ENCODE data around the gene CELA2A. TPM values are rescaled to one million over a fixed set of nuclear protein-coding genes. Genes with fewer than 3 reads are reported as not detected.
"Not testable (repeated sequence)": the region's sequence is repeated elsewhere in the genome, so short reads cannot be mapped to it uniquely, and the experiment has no call there.

The CELA2A gene
- polyA plus RNA-seq, 2 donors: not detected

- Histone ChIP-seq H3K4me1 (ENCODE audit: control insufficient read depth in 2 of 2, insufficient read depth in 2 of 2, low read length in 1 of 2) (peaks cover 5 to 20% of the 10 kb centered on the region in 2 donors), H3K9me3 (ENCODE audit: control insufficient read depth in 2 of 2, insufficient read depth in 1 of 2, low read depth in 1 of 2, low read length in 1 of 2) (no peaks in the 10 kb centered on the region), H3K36me3 (ENCODE audit: control insufficient read depth in 2 of 2, insufficient read depth in 2 of 2, low read length in 1 of 2) (peaks cover 0 to 15% of the 10 kb centered on the region in 2 donors), H3K27me3 (ENCODE audit: control insufficient read depth in 1 of 2, insufficient read depth in 2 of 2, low read length in 2 of 2) (no peaks in the 10 kb centered on the region), H3K4me3 (ENCODE audit: low read depth in 1 of 2, low read length in 2 of 2) (no peak overlapping the region), H3K27ac (ENCODE audit: low read depth in 2 of 2, low read length in 1 of 2) (peak overlapping the region in 1 of 2 donors; percentile 47)
- 57 to 68% methylated on average over 13 of the region's 13 CpGs for WGBS, 2 donors
Measured at GRCh38 chr1:15424146-15424667, 32.3 kb upstream of the CELA2A start.

GRCh38 chr1:15424981-15425380 is 31.6 kb upstream of the CELA2A start:
- peak overlapping the region in 1 of 2 donors; percentile 47 for H3K27ac ChIP-seq (ENCODE audit: low read depth in 2 of 2, low read length in 1 of 2)
- peaks cover 0 to 15% of the 10 kb centered on the region in 2 donors for H3K36me3 ChIP-seq (ENCODE audit: control insufficient read depth in 2 of 2, insufficient read depth in 2 of 2, low read length in 1 of 2)
- WGBS, 2 donors: 57 to 79% methylated on average over 5 of the region's 5 CpGs
- peaks cover 3 to 15% of the 10 kb centered on the region in 2 donors for H3K4me1 ChIP-seq (ENCODE audit: control insufficient read depth in 2 of 2, insufficient read depth in 2 of 2, low read length in 1 of 2)
- no peaks in the 10 kb centered on the region for H3K9me3 ChIP-seq (ENCODE audit: control insufficient read depth in 2 of 2, insufficient read depth in 1 of 2, low read depth in 1 of 2, low read length in 1 of 2)
- no peaks in the 10 kb centered on the region for H3K27me3 ChIP-seq (ENCODE audit: control insufficient read depth in 1 of 2, insufficient read depth in 2 of 2, low read length in 2 of 2)
- H3K4me3 ChIP-seq (ENCODE audit: low read depth in 1 of 2, low read length in 2 of 2): no peak overlapping the region

GRCh38 chr1:15425521-15425920 is 31.0 kb upstream of the CELA2A start:
- no peaks in the 10 kb centered on the region for H3K9me3 ChIP-seq (ENCODE audit: control insufficient read depth in 2 of 2, insufficient read depth in 1 of 2, low read depth in 1 of 2, low read length in 1 of 2)
- H3K27ac ChIP-seq (ENCODE audit: low read depth in 2 of 2, low read length in 1 of 2): no peak overlapping the region
- H3K4me1 ChIP-seq (ENCODE audit: control insufficient read depth in 2 of 2, insufficient read depth in 2 of 2, low read length in 1 of 2): peaks cover 3 to 15% of the 10 kb centered on the region in 2 donors
- 88 to 89% methylated on average over 10 of the region's 10 CpGs for WGBS, 2 donors
- no peak overlapping the region for H3K4me3 ChIP-seq (ENCODE audit: low read depth in 1 of 2, low read length in 2 of 2)
- peaks cover 0 to 15% of the 10 kb centered on the region in 2 donors for H3K36me3 ChIP-seq (ENCODE audit: control insufficient read depth in 2 of 2, insufficient read depth in 2 of 2, low read length in 1 of 2)
- H3K27me3 ChIP-seq (ENCODE audit: control insufficient read depth in 1 of 2, insufficient read depth in 2 of 2, low read length in 2 of 2): no peaks in the 10 kb centered on the region

- Histone ChIP-seq H3K4me3 (ENCODE audit: low read depth in 1 of 2, low read length in 2 of 2) (no peak overlapping the region), H3K36me3 (ENCODE audit: control insufficient read depth in 2 of 2, insufficient read depth in 2 of 2, low read length in 1 of 2) (peaks cover 0 to 14% of the 10 kb centered on the region in 2 donors), H3K9me3 (ENCODE audit: control insufficient read depth in 2 of 2, insufficient read depth in 1 of 2, low read depth in 1 of 2, low read length in 1 of 2) (no peaks in the 10 kb centered on the region), H3K27ac (ENCODE audit: low read depth in 2 of 2, low read length in 1 of 2) (no peak overlapping the region), H3K27me3 (ENCODE audit: control insufficient read depth in 1 of 2, insufficient read depth in 2 of 2, low read length in 2 of 2) (no peaks in the 10 kb centered on the region), H3K4me1 (ENCODE audit: control insufficient read depth in 2 of 2, insufficient read depth in 2 of 2, low read length in 1 of 2) (peaks cover 3 to 15% of the 10 kb centered on the region in 2 donors)
- 57% methylated on average over 6 of the region's 6 CpGs for WGBS, 2 donors
Measured at GRCh38 chr1:15425958-15426357, 30.6 kb upstream of the CELA2A start.

GRCh38 chr1:15426492-15427279 is 29.8 kb upstream of the CELA2A start:
- Histone ChIP-seq H3K9me3 (ENCODE audit: control insufficient read depth in 2 of 2, insufficient read depth in 1 of 2, low read depth in 1 of 2, low read length in 1 of 2) (no peaks in the 10 kb centered on the region), H3K4me3 (ENCODE audit: low read depth in 1 of 2, low read length in 2 of 2) (no peak overlapping the region), H3K4me1 (ENCODE audit: control insufficient read depth in 2 of 2, insufficient read depth in 2 of 2, low read length in 1 of 2) (peaks cover 3 to 15% of the 10 kb centered on the region in 2 donors), H3K27ac (ENCODE audit: low read depth in 2 of 2, low read length in 1 of 2) (peak overlapping the region in 1 of 2 donors; percentile 53), H3K36me3 (ENCODE audit: control insufficient read depth in 2 of 2, insufficient read depth in 2 of 2, low read length in 1 of 2) (peaks cover 0 to 12% of the 10 kb centered on the region in 2 donors), H3K27me3 (ENCODE audit: control insufficient read depth in 1 of 2, insufficient read depth in 2 of 2, low read length in 2 of 2) (no peaks in the 10 kb centered on the region)
- WGBS, 2 donors: 55 to 59% methylated on average over 27 to 30 of the region's 30 CpGs

- Histone ChIP-seq H3K27me3 (ENCODE audit: control insufficient read depth in 1 of 2, insufficient read depth in 2 of 2, low read length in 2 of 2) (no peaks in the 10 kb centered on the region), H3K36me3 (ENCODE audit: control insufficient read depth in 2 of 2, insufficient read depth in 2 of 2, low read length in 1 of 2) (peaks cover 0 to 12% of the 10 kb centered on the region in 2 donors), H3K4me3 (ENCODE audit: low read depth in 1 of 2, low read length in 2 of 2) (no peak overlapping the region), H3K9me3 (ENCODE audit: control insufficient read depth in 2 of 2, insufficient read depth in 1 of 2, low read depth in 1 of 2, low read length in 1 of 2) (no peaks in the 10 kb centered on the region), H3K27ac (ENCODE audit: low read depth in 2 of 2, low read length in 1 of 2) (peak overlapping the region in 1 of 2 donors; percentile 53), H3K4me1 (ENCODE audit: control insufficient read depth in 2 of 2, insufficient read depth in 2 of 2, low read length in 1 of 2) (peaks cover 3 to 15% of the 10 kb centered on the region in 2 donors)
- WGBS, 2 donors: 63 to 65% methylated on average over 6 of the region's 6 CpGs
Measured at GRCh38 chr1:15427280-15427666, 29.3 kb upstream of the CELA2A start.

GRCh38 chr1:15428252-15428651 is 28.3 kb upstream of the CELA2A start:
- H3K27ac ChIP-seq (ENCODE audit: low read depth in 2 of 2, low read length in 1 of 2); H3K4me3 ChIP-seq (ENCODE audit: low read depth in 1 of 2, low read length in 2 of 2); H3K9me3 ChIP-seq (ENCODE audit: control insufficient read depth in 2 of 2, insufficient read depth in 1 of 2, low read depth in 1 of 2, low read length in 1 of 2); H3K27me3 ChIP-seq (ENCODE audit: control insufficient read depth in 1 of 2, insufficient read depth in 2 of 2, low read length in 2 of 2): not testable (repeated sequence)
- WGBS, 2 donors: 89 to 93% methylated on average over 11 of the region's 11 CpGs
- Histone ChIP-seq H3K4me1 (ENCODE audit: control insufficient read depth in 2 of 2, insufficient read depth in 2 of 2, low read length in 1 of 2) (peaks cover 3 to 12% of the 10 kb centered on the region in 2 donors), H3K36me3 (ENCODE audit: control insufficient read depth in 2 of 2, insufficient read depth in 2 of 2, low read length in 1 of 2) (peaks cover 0 to 12% of the 10 kb centered on the region in 2 donors)

- no peak overlapping the region for H3K4me3 ChIP-seq (ENCODE audit: low read depth in 1 of 2, low read length in 2 of 2)
- H3K9me3 ChIP-seq (ENCODE audit: control insufficient read depth in 2 of 2, insufficient read depth in 1 of 2, low read depth in 1 of 2, low read length in 1 of 2): no peaks in the 10 kb centered on the region
- H3K27ac ChIP-seq (ENCODE audit: low read depth in 2 of 2, low read length in 1 of 2): no peak overlapping the region
- no peaks in the 10 kb centered on the region for H3K27me3 ChIP-seq (ENCODE audit: control insufficient read depth in 1 of 2, insufficient read depth in 2 of 2, low read length in 2 of 2)
- WGBS, 2 donors: 86 to 87% methylated on average over 17 to 18 of the region's 18 CpGs
- peaks cover 3 to 12% of the 10 kb centered on the region in 2 donors for H3K4me1 ChIP-seq (ENCODE audit: control insufficient read depth in 2 of 2, insufficient read depth in 2 of 2, low read length in 1 of 2)
- H3K36me3 ChIP-seq (ENCODE audit: control insufficient read depth in 2 of 2, insufficient read depth in 2 of 2, low read length in 1 of 2): peaks cover 0 to 12% of the 10 kb centered on the region in 2 donors
Measured at GRCh38 chr1:15428815-15429435, 27.6 kb upstream of the CELA2A start.

GRCh38 chr1:15429701-15430149 is 26.8 kb upstream of the CELA2A start:
- 75 to 77% methylated on average over 19 of the region's 19 CpGs for WGBS, 2 donors
- peaks cover 0 to 12% of the 10 kb centered on the region in 2 donors for H3K36me3 ChIP-seq (ENCODE audit: control insufficient read depth in 2 of 2, insufficient read depth in 2 of 2, low read length in 1 of 2)
- H3K4me3 ChIP-seq (ENCODE audit: low read depth in 1 of 2, low read length in 2 of 2): no peak overlapping the region
- peaks cover 3 to 6% of the 10 kb centered on the region in 2 donors for H3K4me1 ChIP-seq (ENCODE audit: control insufficient read depth in 2 of 2, insufficient read depth in 2 of 2, low read length in 1 of 2)
- no peaks in the 10 kb centered on the region for H3K27me3 ChIP-seq (ENCODE audit: control insufficient read depth in 1 of 2, insufficient read depth in 2 of 2, low read length in 2 of 2)
- no peak overlapping the region for H3K27ac ChIP-seq (ENCODE audit: low read depth in 2 of 2, low read length in 1 of 2)
- H3K9me3 ChIP-seq (ENCODE audit: control insufficient read depth in 2 of 2, insufficient read depth in 1 of 2, low read depth in 1 of 2, low read length in 1 of 2): no peaks in the 10 kb centered on the region
